GDM1 (cell line): ENCODE data around the gene TBL1XR1.
"Not testable (repeated sequence)": the region's sequence is repeated elsewhere in the genome, so short reads cannot be mapped to it uniquely, and the experiment has no call there.

Experiments used
- DNase-seq: peaks from one replicate; lab custom pipeline; 2025; lab: John Stamatoyannopoulos, UW

The TBL1XR1 gene

GRCh38 chr3:177141471-177141870 is 55.8 kb downstream of the TBL1XR1 start:
- no peak for DNase-seq

GRCh38 chr3:177139220-177139619 is 58.1 kb downstream of the TBL1XR1 start:
- DNase-seq, result not testable (repeated sequence)

- no peak for DNase-seq
These were observed 59.2 kb downstream of the TBL1XR1 start for GRCh38 chr3:177137774-177138705.

GRCh38 chr3:177136741-177137140 is 60.5 kb downstream of the TBL1XR1 start:
- DNase-seq, result no peak

DNA sequence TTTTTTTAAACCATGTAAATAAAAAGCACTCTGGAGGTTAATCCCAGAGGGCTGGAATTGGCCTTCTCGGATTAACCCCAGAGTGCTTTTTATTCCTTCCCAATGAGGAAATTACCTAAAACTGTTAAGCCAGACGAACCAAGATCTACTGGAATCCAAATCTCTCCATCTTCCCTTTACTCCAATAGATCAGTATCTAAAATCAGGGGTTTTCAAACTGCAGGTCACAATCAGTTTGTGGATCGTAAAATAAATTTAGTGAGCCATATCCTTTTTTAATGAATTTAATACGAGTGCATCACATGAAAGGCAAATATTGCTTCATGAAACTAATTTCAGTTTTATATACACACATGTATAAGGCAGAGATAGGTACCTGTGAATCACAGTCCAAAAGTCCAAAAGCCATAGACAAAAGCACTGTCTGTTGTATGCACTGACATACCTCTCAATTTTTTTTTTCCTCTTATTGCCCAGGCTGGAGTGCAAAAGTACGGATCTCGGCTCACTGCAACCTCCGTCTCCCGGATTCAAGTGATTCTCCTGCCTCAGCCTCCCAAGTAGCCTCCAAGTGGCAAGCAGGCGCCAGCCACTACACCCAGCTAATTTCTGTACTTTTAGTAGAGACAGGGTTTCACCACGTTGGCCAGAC is 61.3 kb downstream of the TBL1XR1 start:
- no peak for DNase-seq

- DNase-seq, result no peak
These were observed 62.5 kb downstream of the TBL1XR1 start for GRCh38 chr3:177134816-177135210.

- DNase-seq, result no peak
These were observed 63.1 kb downstream of the TBL1XR1 start for GRCh38 chr3:177133860-177134815.

GRCh38 chr3:177131927-177132636 is 65.2 kb downstream of the TBL1XR1 start:
- no peak for DNase-seq

GRCh38 chr3:177127008-177127407 is 70.3 kb downstream of the TBL1XR1 start:
- no peak for DNase-seq

GRCh38 chr3:177126015-177126773 is 71.1 kb downstream of the TBL1XR1 start:
- DNase-seq, result no peak

DNA sequence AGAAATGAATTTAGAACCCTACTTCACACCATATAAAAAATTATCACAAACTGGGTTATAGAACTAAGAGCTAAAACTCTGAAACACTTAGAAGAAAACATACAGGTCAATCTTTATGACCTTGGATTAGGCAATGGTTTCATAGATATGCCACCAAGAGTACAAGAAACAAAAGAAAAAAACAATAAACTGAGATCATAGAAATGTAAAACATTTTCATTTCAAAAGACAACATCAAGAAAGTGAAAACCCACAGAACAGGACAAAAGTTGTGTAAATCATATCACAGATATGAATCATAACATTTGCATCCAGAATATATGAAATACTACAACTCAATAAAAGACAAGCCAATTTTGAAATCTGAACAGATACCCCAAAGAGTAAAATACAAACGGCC is 72.4 kb downstream of the TBL1XR1 start:
- no peak for DNase-seq

DNA sequence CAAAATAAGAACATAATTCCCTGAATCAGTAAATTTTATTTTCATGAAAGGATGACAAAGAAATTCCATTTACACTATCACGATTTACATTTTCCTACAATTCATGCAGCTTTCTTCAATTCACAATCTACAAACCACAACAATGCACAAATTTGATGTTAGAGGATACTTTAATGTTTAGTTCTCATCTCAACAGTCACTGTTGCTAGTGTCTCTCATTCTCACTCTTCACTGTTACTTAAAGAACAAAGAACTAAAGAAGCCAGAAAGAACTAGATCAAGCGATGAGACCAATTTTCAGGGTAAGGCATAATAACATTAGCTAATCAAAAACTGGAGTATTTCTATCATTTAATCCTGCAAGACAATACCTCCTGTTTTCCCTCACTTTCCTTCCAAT is 73.5 kb downstream of the TBL1XR1 start:
- DNase-seq, result no peak

GRCh38 chr3:177122183-177122856 is 75.0 kb downstream of the TBL1XR1 start:
- no peak for DNase-seq

- DNase-seq, result no peak
These were observed 77.5 kb downstream of the TBL1XR1 start for GRCh38 chr3:177119829-177120228.

GRCh38 chr3:177114253-177114652 is 83.0 kb downstream of the TBL1XR1 start:
- no peak for DNase-seq

DNA sequence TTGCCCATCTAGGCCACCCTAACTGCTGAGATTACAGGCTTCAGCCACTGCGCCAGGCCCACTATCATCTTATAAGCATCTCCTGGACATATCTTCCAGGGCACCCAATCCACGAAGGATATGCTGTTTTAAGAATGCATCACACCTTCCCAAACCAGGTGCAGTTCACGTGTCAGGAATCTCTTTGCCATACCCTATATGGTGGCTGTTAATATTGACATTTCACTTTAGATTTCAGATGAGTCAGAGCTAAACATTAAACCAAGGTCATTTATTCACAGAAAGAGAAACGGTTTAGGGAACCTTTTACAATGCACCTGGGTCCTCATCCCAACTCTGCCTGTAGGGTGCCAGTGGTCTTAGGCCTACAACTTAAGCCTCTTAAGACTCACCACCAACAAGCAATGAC is 85.7 kb downstream of the TBL1XR1 start:
- no peak for DNase-seq

- no peak for DNase-seq
These were observed 86.4 kb downstream of the TBL1XR1 start for GRCh38 chr3:177110895-177111294.

GRCh38 chr3:177110386-177110785 is 86.9 kb downstream of the TBL1XR1 start:
- DNase-seq, result no peak

DNA sequence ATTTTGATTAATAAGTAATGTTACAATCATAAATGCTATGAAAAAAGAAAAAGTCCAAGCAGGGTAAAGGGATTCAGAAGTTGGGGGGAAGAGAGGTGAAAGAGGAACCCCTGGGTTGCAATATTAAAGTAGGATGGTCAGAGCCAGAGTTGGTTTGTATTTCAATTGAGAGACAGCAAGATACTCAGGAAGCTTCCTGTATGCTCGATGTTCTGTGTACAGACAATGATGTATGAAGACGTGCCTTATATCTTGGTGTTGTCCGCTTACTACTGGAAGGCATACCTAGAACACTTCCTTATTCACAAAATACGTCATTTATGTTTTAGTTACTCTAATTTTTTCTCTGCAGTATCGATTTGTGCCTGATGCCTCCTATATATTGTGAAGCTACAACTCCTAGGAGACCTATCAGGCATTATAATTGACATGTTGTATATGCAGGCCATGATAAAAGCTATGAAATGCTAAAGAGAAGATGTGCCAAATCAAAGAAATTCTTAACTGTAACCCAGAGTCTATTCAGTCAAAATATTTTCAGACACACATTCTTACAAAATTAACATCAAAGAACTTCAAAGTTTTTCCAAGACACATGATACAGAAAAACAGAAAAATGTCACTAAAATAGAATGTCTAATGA is 87.5 kb downstream of the TBL1XR1 start:
- DNase-seq, result no peak

DNA sequence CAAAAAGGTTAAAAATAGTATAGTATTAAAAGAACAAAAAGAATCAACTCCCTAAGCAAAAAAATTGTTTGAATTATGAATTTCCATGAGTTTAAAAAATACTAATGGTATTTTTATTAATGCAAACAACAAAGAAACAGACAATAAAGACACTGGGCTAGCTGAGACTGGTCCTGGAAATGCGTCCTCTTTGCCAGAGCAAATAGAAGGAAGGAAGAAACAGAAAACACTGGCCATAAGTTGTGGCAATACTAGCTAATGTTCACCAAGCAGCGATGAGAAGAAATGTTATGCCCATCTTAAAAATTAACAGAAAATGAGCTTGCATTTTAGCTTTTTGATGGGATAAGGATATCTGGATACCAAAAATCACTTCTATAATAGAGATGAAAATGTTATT is 88.6 kb downstream of the TBL1XR1 start:
- DNase-seq, result no peak
